Measurements from ENCODE around the gene DLD.
"Not testable (repeated sequence)": the region's sequence is repeated elsewhere in the genome, so short reads cannot be mapped to it uniquely, and the experiment has no call there.

The DLD gene

DNA sequence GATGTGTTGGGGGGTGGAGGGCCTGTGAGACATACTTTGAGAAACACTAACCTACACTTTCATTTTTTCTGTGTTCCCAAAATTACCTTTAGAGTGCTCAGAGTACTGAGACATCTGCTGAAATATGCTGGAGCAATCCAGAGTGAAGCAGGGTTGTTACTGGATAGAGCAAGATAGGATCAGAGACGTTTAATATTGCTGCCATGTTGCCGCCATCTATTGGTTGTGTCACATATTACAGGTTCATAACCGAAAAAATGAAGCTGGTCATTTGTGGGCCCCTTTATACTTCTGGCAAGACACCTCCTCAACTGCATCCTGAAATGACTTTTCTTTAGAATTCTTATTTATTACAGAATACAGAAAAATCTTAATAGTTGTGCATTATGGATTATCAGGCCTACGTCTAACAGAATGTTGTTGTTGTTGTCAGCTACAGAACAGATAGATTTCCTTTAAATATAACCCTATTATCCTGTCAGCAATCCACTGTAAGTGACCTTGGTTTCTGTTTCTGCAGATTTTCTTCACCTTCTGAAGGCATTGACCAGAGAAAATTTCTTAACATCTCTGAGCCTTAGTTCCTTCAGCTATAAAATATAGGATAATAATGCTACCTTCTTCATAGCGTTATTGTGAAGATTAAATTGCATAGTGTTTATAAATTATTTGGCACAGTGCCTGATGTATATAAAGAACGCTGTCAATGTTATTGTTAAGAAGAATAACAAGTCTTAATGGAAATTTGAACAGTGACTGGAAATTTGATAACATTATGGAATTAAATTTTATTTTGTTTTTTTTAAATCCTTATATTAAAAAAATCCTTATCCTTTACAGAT, 16.2 kb upstream of the DLD start:
- no peak for DNase-seq

DNA sequence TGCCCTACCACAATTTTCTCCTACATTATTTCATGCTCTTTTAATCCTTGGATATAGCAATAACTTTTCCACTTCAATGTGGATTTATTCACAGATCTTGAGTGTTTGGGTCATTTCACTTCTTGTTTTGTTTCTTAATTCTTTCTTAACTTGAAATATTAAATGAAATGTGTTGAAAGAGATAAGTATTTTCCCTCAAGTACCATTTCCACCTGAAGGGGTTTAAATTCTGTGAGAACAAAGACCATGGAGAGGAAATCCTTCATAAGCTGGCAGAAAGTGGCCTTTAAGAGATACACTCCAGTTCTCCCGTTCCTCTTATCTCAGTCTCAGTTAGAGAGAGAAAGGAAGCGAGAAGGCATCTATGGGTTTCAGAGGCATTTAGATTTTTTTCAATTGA, 14.1 kb upstream of the DLD start:
- DNase-seq, result no peak

- no peak for DNase-seq
Measured at GRCh38 chr7:107877731-107878382, 13.1 kb upstream of the DLD start.

- DNase-seq, result no peak
Measured at GRCh38 chr7:107878636-107879035, 12.3 kb upstream of the DLD start.

- DNase-seq, result peak; percentile 33
Measured at GRCh38 chr7:107879400-107880035, 11.5 kb upstream of the DLD start.

GRCh38 chr7:107882766-107883165, 8.2 kb upstream of the DLD start:
- no peak for DNase-seq

GRCh38 chr7:107884066-107884818, 6.7 kb upstream of the DLD start:
- DNase-seq, result no peak

DNA sequence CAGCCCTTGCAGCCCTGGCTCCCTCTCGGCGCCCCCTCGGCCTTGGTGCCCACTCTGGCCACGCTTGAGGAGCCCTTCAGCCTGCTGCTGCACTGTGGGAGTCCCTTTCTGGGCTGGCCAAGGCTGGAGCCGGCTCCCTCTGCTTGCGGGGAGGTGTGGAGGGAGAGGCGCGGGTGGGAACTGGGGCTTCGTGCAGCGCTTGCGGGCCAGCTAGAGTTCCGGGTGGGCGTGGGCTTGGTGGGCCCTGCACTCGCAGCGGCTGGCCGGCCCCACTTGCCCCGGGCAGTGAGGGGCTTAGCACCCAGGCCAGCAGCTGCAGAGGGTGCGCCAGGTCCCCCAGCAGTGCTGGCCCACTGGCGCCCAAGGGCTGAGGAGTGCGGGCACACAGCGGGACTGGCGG, 3.2 kb upstream of the DLD start:
- not testable (repeated sequence) for DNase-seq

DNA sequence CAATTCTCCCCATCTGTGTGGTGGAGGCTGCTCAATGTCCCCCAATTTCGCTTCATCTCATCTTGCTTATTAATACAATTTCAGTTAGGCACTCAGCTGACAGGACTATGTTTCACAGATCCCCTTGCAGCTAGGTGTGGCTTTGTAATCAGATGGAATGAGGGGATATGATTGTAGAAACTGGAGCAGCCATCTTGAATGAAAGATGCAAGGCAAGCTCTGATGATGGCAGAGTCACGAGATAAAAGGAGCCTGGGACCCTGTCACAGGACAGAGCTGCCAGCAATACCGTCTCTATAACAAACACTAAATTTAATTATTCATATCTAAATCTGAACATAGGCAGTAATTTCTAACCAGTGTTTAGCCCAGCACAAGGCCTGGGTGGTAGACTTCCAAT, 991 bp upstream of the DLD start:
- no peak for DNase-seq

DNA sequence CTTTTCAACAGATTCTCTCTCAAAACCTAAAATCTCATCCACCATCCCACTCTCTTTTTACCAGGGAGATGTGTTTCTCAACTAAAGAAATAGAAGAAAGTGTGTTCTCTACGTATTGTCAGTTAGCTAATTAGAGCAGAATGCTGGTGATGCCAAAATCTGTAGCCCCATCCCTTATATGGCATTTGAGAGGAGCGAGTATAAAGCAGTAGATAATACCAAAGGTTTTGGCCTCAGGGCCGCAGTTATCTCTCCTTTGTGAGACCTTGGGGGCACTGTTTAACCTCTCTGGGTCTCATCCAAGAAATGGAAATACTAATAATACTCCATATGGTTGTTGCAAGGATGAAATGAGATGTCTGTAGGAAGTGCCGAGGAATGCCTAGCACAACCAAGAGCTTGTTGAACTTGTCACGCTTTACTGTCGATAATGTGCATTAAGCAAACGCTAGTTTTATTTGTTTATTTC, 456 bp upstream of the DLD start:
- DNase-seq, result peak; percentile 75

- no peak for DNase-seq
Measured at GRCh38 chr7:107891636-107892366, 818 bp downstream of the DLD start.

GRCh38 chr7:107892367-107892741, 1.4 kb downstream of the DLD start:
- not testable (repeated sequence) for DNase-seq

GRCh38 chr7:107898997-107899594, 8.1 kb downstream of the DLD start:
- DNase-seq, result no peak

GRCh38 chr7:107900496-107901015, 9.6 kb downstream of the DLD start:
- no peak for DNase-seq

- no peak for DNase-seq
Measured at GRCh38 chr7:107902381-107902780, 11.4 kb downstream of the DLD start.

- no peak for DNase-seq
Measured at GRCh38 chr7:107907790-107908189, 16.8 kb downstream of the DLD start.

DNA sequence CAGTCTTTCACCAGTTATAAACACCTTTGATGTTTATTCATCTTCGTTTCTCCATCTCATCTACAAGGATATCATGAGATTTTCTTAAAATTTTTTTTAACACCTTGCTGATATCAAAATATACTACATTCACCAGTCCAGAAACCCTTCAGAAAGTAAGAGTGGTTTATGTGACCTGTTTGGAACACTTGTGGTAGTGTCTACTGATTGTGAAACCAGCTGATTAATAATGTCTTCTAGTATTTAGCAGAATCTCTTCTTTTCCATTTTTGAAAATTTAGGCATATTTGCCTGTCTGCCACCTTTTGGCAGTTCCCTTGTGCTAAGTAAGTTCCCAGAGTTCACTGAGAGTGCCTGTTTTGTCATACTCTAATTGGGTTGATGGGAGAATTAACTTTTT, 18.5 kb downstream of the DLD start:
- DNase-seq, result no peak

DNA sequence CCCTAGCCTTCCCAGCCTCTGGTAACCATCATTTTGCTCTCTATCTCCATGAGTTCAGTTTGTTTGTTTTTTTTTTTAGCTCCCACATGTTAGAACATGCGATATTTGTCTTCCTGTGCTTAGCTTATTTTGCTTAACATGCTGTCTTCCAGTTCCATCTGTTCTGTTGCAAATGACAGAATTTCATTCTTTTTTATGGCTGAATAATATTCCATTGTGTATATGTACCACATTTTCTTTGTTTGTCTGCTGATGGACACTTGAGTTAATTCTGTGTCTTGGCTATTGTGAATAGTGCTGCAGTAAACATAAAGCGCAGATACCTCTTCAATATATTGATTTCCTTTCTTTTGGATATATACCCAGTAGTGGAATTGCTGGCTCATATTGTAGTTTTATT, 21.0 kb downstream of the DLD start:
- DNase-seq, result no peak

- no peak for DNase-seq
Measured at GRCh38 chr7:107913851-107914250, 22.9 kb downstream of the DLD start.

DNA sequence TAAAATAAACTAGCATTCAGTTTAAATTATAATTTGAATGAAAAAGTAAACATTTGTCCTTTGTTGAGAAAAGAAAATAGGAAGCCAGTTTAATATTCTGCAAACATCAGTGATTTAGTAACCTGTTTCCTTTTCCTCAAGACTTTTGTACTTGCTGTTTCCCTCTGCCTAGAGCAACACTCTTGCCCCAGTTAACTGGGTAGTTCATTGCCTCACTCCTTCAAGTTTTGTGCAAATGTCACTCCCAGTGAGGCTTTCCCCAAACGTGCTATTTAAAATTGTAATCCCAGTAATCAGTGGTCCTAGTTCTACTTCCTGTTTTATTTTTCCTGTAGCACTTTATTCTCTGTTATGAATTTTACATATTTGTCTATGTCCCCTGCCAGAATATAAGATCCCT, 23.8 kb downstream of the DLD start:
- DNase-seq, result no peak

DNA sequence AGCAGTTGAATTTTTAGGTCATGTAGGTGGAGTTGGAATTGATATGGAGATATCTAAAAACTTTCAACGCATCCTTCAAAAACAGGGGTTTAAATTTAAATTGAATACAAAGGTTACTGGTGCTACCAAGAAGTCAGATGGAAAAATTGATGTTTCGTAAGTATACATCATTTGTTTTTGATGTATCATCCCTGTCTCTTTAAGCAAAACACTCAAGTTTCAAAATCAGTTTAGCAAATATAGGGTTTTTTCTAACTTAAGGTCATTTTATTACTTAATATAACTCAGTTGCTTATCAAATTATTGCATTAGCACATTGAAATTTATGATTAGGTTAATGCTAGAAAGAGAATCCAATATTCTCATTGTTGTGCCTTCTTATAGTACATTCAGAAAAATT, 24.6 kb downstream of the DLD start:
- no peak for DNase-seq
